ENCODE results near the gene MRPL55.
"Not testable (repeated sequence)": the region's sequence is repeated elsewhere in the genome, so short reads cannot be mapped to it uniquely, and the experiment has no call there.

Gene MRPL55

DNA sequence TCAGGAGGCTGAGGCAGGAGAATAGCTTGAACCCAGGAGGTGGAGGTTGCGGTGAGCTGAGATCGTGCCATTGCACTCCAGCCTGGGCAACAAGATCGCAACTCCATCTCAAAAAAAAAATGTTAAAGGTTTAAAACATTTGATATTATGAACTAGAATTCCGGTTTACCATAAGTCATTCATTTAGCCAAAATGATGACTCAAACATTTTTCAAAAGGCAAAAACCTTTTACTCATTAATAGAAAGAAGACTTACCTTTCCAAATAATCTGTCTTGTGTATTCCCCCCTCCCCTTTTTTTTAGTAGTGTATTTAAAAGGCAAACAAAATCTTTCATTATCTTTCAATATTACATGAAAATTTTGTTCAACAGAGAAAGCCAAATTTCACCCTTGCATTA, 8.2 kb upstream of the MRPL55 start:
- TF ChIP-seq POLR2AphosphoS5 (IDR thresholded peaks at IDR 0.05; ENCODE audit: low read depth, low read length) (no peak), TAF1 (IDR thresholded peaks at IDR 0.05; ENCODE audit: borderline replicate concordance, low read depth, low read length) (no peak), POLR2A (IDR thresholded peaks at IDR 0.05; ENCODE audit: low read depth, low read length) (no peak)
- FAIRE-seq = no peak

DNA sequence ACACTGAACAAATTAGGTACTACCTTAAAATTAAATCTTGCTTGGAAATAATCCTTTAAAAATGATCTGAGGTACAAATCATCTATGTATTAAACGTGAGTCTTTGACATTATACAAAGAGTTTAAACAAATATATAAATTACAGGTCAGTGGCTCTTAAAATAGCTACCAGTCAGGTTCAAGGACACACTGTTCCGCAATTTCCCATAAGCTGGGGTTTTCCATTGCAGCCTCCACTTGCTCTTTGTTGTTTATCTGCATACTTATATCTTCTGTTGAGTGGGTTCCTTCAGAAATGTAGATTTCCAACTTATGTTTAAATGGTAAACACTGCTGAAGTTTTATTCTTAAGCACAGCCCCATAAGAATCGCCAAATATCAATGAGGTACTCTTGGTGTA, 5.7 kb upstream of the MRPL55 start:
- no peak for FAIRE-seq
- TF ChIP-seq POLR2A (IDR thresholded peaks at IDR 0.05; ENCODE audit: low read depth, low read length) (no peak), TAF1 (IDR thresholded peaks at IDR 0.05; ENCODE audit: borderline replicate concordance, low read depth, low read length) (no peak), POLR2AphosphoS5 (IDR thresholded peaks at IDR 0.05; ENCODE audit: low read depth, low read length) (no peak)

More for the DNA sequence above, 8.2 kb upstream of the MRPL55 start:
- no peak for DNase-seq (ENCODE audit: insufficient read length)

DNA sequence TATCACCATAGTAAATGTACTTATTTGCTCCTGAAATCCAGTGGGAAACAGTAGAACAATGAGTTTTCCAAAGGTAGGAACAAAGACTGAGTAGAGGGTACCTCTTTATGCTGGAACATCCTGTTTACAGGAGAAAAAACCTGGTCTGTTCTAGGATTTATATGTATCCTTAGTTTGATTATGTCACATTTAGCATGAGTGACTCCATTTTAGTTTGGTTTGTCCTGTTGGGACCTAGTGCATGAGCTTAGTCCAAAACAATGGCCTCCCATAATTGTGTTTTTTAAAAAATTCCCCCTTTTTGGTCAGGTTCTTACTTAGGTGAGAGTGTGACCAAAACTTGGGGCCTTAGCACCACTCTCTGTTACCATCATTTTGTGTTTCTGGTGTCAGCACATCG, 3.5 kb upstream of the MRPL55 start:
- FAIRE-seq (no peak), DNase-seq (ENCODE audit: insufficient read length) (no peak)
- TF ChIP-seq POLR2A (IDR thresholded peaks at IDR 0.05; ENCODE audit: low read depth, low read length) (no peak), TAF1 (IDR thresholded peaks at IDR 0.05; ENCODE audit: borderline replicate concordance, low read depth, low read length) (no peak), POLR2AphosphoS5 (IDR thresholded peaks at IDR 0.05; ENCODE audit: low read depth, low read length) (no peak)

More for the DNA sequence above, 5.7 kb upstream of the MRPL55 start:
- DNase-seq (ENCODE audit: insufficient read length) = no peak

DNA sequence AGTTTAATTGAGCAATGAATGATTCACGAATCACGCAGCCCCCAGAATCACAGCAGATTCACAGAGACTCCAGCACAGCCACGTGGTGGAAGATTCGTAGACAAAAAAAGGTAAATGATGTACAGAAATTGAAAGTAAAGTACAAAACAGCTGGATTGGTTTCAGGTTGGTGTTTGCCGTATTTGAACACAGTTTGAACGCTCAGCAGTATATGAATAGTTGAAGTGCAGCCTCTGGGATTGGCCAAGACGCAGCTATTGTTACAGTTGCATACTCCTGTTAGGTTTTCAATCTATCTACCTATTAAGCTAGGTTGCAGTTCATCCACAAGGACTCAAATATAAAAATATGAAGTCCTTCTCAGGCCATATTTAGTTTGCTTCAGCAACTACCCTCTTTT, 3.1 kb upstream of the MRPL55 start:
- TF ChIP-seq TAF1 (IDR thresholded peaks at IDR 0.05; ENCODE audit: borderline replicate concordance, low read depth, low read length) (no peak), POLR2A (IDR thresholded peaks at IDR 0.05; ENCODE audit: low read depth, low read length) (no peak), POLR2AphosphoS5 (IDR thresholded peaks at IDR 0.05; ENCODE audit: low read depth, low read length) (no peak)
- no peak for DNase-seq (ENCODE audit: insufficient read length)
- FAIRE-seq = no peak

DNA sequence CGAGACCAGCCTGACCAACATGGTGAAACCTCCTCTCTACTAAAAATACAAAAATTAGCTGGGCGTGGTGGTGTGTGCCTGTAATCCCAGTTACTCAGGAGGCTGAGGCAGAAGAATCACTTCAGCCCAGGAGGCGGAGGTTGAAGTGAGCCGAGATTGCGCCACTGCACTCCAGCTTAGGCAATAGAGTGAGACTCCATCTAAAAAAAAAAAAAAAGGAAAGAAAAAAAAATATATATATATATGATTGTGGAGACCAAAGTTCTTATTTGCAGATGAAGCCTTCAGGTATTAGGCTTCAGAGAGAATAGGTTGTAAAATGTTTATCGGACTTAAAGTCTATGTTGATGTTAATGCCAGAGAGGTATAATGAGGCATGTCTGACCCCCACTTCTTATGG, 2.2 kb upstream of the MRPL55 start:
- FAIRE-seq = not testable (repeated sequence)

DNA sequence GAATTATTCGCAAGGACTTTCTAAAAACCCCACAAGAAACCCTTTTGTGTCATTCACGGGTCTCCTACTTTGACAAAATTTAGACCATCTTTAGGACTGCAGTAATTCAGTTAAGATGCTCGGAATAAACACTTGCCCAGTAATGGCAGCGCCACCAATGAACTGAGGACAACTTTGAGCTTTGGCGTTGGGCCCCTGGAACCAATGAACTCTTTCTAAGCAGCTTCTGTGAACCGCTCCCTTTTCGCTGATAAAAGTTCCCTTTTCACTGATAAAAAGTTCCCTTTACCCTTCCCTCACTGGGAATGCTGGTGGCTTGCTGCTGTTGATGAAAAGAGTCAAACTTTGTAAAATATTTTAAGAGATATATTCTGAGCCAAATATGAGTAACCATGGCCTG, 1.5 kb upstream of the MRPL55 start:
- FAIRE-seq (no peak), DNase-seq (ENCODE audit: insufficient read length) (no peak)
- TF ChIP-seq POLR2A (IDR thresholded peaks at IDR 0.05; ENCODE audit: low read depth, low read length) = no peak

More for the DNA sequence above, 2.2 kb upstream of the MRPL55 start:
- not testable (repeated sequence) for DNase-seq (ENCODE audit: insufficient read length)

DNA sequence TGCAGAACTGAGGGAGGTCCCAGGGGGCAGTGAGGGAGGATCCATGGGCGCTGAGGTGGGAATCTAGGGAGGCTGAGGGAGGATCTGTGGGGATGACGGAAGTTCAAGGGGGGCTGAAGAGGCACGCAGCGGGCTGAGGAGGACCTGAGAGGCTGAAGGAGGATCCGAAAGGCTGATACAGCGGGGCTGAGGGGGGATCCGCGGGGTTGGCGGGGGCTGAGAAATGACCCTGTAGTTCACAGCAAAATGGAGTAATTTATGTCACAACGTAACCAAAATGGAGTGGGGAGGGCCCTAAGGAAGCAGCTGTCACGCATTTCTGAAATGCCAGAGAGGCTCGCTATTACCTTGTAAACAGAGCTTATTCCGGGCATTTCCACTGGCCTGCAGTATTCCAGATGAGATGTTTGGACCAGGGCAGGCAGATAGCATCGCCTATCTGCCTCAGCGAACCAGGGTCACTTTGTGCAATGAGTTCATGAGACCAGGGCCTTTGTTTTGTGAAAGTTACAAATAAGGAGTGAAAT, 926 bp upstream of the MRPL55 start:
- TF ChIP-seq TAF1 (IDR thresholded peaks at IDR 0.05; ENCODE audit: borderline replicate concordance, low read depth, low read length) (no peak), POLR2A (IDR thresholded peaks at IDR 0.05; ENCODE audit: low read depth, low read length) (no peak), POLR2AphosphoS5 (IDR thresholded peaks at IDR 0.05; ENCODE audit: low read depth, low read length) (no peak)
- no peak for DNase-seq (ENCODE audit: insufficient read length)
- FAIRE-seq = peak; percentile 82

DNA sequence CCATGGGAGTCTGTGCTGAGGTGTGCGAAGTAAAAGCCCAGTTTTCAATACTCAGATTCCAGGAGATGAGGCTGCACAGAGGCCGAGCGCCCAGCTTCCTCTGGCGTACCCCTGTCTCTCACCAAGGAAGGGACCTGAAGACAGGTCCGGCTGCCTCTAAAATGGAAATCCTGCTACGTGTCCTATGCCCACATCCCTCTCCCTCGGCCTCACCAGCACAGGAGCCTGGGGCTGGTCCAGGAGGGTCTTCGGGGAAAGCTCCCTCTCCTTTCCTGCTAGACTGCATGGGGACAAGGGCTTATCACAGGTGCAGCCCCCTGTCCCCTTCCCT, 392 bp downstream of the MRPL55 start:
- no peak for TF ChIP-seq POLR2AphosphoS5 (IDR thresholded peaks at IDR 0.05; ENCODE audit: low read depth, low read length)
- TF ChIP-seq TAF1 (IDR thresholded peaks at IDR 0.05; ENCODE audit: borderline replicate concordance, low read depth, low read length) = no peak
- no peak for TF ChIP-seq POLR2A (IDR thresholded peaks at IDR 0.05; ENCODE audit: low read depth, low read length)
- DNase-seq (ENCODE audit: insufficient read length) = no peak
- no peak for FAIRE-seq

DNA sequence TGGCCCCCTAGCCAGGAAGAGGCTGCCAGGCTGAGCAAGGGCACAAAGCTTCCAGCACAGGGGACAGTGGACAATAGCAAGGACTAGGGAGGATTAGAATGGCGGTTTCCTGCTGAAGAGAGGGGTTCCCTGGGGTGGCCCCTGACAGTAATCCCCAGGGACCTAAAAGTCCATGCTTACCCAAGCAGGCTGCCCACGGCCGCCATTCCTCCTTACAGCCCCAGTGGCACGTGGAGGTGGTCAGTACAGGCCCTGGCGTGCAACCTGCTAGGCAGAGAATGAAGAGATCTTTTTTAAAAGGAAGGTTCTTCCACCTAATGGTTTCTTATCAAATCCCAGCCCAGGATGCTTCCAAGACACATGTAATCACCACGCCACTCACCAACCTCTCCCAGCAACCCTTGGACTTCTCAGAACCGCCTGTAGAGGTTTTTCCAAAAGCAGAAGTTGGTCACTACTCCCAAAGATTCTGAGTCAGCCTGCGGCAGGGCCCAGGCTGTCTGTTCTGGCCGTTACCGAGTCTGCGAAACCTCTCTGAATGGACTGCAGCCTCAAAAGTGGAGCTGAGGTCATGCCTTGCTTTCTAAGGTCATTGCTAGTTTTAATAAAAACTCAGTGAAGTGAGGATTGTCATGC, 926 bp downstream of the MRPL55 start:
- no peak for FAIRE-seq
- DNase-seq (ENCODE audit: insufficient read length) = no peak
- TF ChIP-seq TAF1 (IDR thresholded peaks at IDR 0.05; ENCODE audit: borderline replicate concordance, low read depth, low read length) = no peak
- TF ChIP-seq POLR2A (IDR thresholded peaks at IDR 0.05; ENCODE audit: low read depth, low read length) = no peak
- TF ChIP-seq POLR2AphosphoS5 (IDR thresholded peaks at IDR 0.05; ENCODE audit: low read depth, low read length) = no peak

DNA sequence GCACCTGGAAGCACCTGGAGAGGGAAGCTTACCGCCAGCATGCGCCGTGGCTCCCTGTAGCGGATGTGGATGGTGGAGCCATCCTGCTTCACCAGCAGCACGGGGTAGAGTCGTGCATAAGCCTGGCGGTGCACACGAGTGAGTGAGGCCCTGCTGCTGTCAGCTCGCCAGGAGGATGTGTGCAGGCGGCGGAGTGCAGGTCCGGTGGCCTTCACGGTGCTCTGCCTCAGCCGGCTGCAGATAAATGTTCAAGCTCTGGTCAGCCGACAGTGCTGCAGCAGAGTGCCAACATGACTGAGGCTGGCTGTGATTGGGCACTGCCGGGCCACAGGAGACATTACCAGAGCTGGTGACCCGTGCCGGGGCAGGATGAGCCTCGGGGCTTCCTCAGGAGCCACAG, 1.5 kb downstream of the MRPL55 start:
- DNase-seq (ENCODE audit: insufficient read length) (no peak), FAIRE-seq (no peak)
- no peak for TF ChIP-seq POLR2AphosphoS5 (IDR thresholded peaks at IDR 0.05; ENCODE audit: low read depth, low read length)

DNA sequence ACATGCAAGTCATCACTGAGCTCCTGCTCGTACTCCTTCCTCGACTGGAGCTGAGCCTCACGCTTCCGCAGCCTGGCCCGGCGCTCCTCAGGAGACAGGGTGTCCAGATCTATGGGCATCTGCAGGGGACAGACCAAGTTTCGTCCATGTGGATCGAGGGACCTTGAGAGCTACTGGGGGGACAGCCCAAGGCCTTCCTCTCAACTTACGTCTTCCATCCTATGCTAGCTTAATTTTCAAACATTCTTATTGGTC, 2.4 kb downstream of the MRPL55 start:
- TF ChIP-seq TAF1 (IDR thresholded peaks at IDR 0.05; ENCODE audit: borderline replicate concordance, low read depth, low read length) (no peak), POLR2AphosphoS5 (IDR thresholded peaks at IDR 0.05; ENCODE audit: low read depth, low read length) (no peak), POLR2A (IDR thresholded peaks at IDR 0.05; ENCODE audit: low read depth, low read length) (no peak)
- no peak for FAIRE-seq
- no peak for DNase-seq (ENCODE audit: insufficient read length)

DNA sequence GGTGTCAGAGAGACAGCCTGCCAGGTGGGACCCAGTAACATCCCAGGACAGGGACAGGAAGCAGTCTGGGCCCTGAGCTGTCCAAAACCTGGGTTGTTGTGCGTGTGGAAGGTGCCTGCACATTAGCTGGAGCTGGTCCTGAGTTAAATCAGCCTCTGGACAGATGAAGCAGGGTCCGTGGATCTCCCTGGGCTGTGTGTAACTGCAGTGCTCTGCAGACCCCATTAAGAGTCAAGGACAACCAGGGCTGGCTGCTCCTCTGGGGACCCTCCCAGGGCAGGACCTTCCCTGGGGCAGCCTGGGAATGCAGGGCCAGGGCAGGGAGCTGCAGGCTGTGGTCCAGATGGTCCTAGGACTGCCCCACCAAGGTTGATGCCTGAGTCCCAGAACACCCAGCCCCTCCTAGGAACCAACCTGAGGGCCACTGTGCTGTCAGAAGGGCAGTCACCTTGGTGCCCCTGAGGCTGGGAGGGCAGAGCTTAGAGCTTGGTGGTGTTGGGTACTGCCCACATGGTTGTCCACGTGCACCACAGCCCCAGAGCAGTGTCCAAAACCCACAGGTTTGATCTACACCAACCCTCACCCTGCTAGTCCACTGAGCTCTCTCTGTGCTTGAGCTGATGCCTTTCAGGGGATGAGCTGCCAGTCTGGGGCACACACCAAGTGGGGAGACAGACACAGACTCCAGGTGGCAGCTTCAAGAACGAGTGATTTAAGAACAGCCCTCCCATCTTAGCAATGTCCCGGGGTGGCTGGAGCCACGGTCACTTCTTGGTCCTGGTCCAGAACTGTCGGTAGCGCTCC, 2.9 kb downstream of the MRPL55 start:
- FAIRE-seq (no peak), DNase-seq (ENCODE audit: insufficient read length) (no peak)
- TF ChIP-seq POLR2AphosphoS5 (IDR thresholded peaks at IDR 0.05; ENCODE audit: low read depth, low read length) (no peak), POLR2A (IDR thresholded peaks at IDR 0.05; ENCODE audit: low read depth, low read length) (no peak), TAF1 (IDR thresholded peaks at IDR 0.05; ENCODE audit: borderline replicate concordance, low read depth, low read length) (no peak)
